Activated CD4-positive, alpha-beta T cell treated with anti-CD3 and anti-CD28 coated beads, Interleukin-2, amount 50 U/mL, for 4 hours (primary cell): ENCODE measurements around the gene LRRC31.

Experiments
- DNase-seq, 2 experiments: peaks; one replicate each; pipeline ENCODE4 v3.0.0-alpha.2; 2020

The LRRC31 gene

GRCh38 chr3:169812332-169813235, 57.2 kb downstream of the LRRC31 start, which contains the start of the genes LRRC34 and LRRIQ4:
Gene LRRC34 (minus strand): TSS chr3:169812904. CDS start chr3:169812548, 356 bp downstream.
Gene LRRIQ4 (plus strand): TSS chr3:169812870. CDS start chr3:169821922, 9,052 bp downstream.
- DNase-seq, result peak; percentile 51 to 60

- peak in 1 of 2 experiments; percentile 2 for DNase-seq
These were observed 58.0 kb downstream of the LRRC31 start for GRCh38 chr3:169811631-169812331.

GRCh38 chr3:169809230-169809795, 60.4 kb downstream of the LRRC31 start:
- no peak for DNase-seq

- no peak for DNase-seq
These were observed 65.1 kb downstream of the LRRC31 start for GRCh38 chr3:169804681-169805080.

GRCh38 chr3:169792359-169792758, 77.4 kb downstream of the LRRC31 start:
- DNase-seq, result no peak

GRCh38 chr3:169790687-169791429, 78.9 kb downstream of the LRRC31 start:
- DNase-seq, result no peak

GRCh38 chr3:169790219-169790618, 79.5 kb downstream of the LRRC31 start:
- no peak for DNase-seq
